K562 (cell line): ENCODE measurements around the gene MRPL58. TPM values are rescaled to one million over a fixed set of nuclear protein-coding genes. Genes with fewer than 3 reads are reported as not detected.

Experiments
- NCOR1 ChIP-seq: fragments of 450-650 bp; IDR thresholded peaks from 2 replicates; pipeline ENCODE4 v1.6.1; 2016; ENCODE audit warnings: mild to moderate bottlenecking, moderate library complexity
- RREB1 ChIP-seq: fragments of 250-450 bp; sonication (Bioruptor Pico); IDR thresholded peaks from 2 replicates; pipeline ENCODE4 v1.4.0; 2020
- RUNX1 ChIP-seq: sonication (generic); IDR thresholded peaks from 2 replicates; pipeline ENCODE4 v1.6.1; 2016; ENCODE audit warnings: antibody characterized with exemption, low read depth
- THAP12 ChIP-seq: fragments of 250-450 bp; sonication (Bioruptor Pico); IDR thresholded peaks from 2 replicates; pipeline ENCODE4 v1.9.0; 2021; ENCODE audit warnings: mild to moderate bottlenecking, inconsistent platforms
- ZNF561 ChIP-seq: fragments of 450-650 bp; formaldehyde crosslinking; conservative IDR thresholded peaks from 2 replicates; pipeline ENCODE4 v1.4.0; 2020; ENCODE audit warnings: mild to moderate bottlenecking, moderate library complexity
- polyA plus RNA-seq, 8 experiments: library from polyadenylated mRNA; depleted of rRNA in 4 of 8; stranded (reverse) in 5 of 8; unstranded in 3 of 8; fragments of >200 nt; fragmentation: Nextera tagmentation in 2 of 8; fragmentation: Illumina TruSeq in 1 of 8; extraction: Ambion mirVana in 2 of 8; extraction: Trizol in 1 of 8; gene quantifications; 2 replicates each; pipeline versions ENCODE4 v1.2.1 to v1.2.3, GENCODE V29; 2011 to 2014; ENCODE audit warnings: inconsistent platforms in 1 of 8, missing spikeins in 1 of 8
- total RNA-seq, 7 experiments: library from RNA; depleted of rRNA in 6 of 7; stranded (reverse); fragments of >200 nt in 6 of 7; fragmentation: Illumina TruSeq in 2 of 7; extraction: Trizol in 2 of 7; gene quantifications; 2 replicates each; pipeline versions ENCODE4 v1.2.1 to v1.2.3, GENCODE V29; 2011 to 2021; ENCODE audit warnings: low replicate concordance in 1 of 7
- TF ChIP-seq, protein P1 (sequence below), 2 experiments: fragments of 450-650 bp in 1 of 2; sonication (generic) in 1 of 2; formaldehyde crosslinking in 1 of 2; IDR thresholded peaks; 2 replicates each; pipeline versions ENCODE4 v1.7.1 to v1.9.0; 2016 to 2022; ENCODE audit warnings: inconsistent platforms in 1 of 2, mild to moderate bottlenecking in 1 of 2, missing genetic modification reagents in 1 of 2
- TF ChIP-seq, protein P2 (sequence below): fragments of 250-450 bp; sonication (Bioruptor Pico); IDR thresholded peaks from 2 replicates; pipeline ENCODE4 v1.5.0; 2021

The MRPL58 gene
- total and polyA plus RNA-seq, 9 of the 15 experiments (the other 6 are each of a cell fraction or from before 2014, with no cell fraction given): 30.8 to 107 (median 72.4) TPM

- TF ChIP-seq RREB1 (CRISPR knock-in tag) (peak; percentile 94; the same call in 1 of the 2 replicates), THAP12 (CRISPR knock-in tag) (0 out of 2 replicates have a peak, but pooled peaks have one; percentile 37), ZNF561 (CRISPR knock-in tag) (0 out of 2 replicates have a peak, but pooled peaks have one; percentile 62), RUNX1 (no peak), NCOR1 (peak; percentile 47)
- TF ChIP-seq, protein P1, sequence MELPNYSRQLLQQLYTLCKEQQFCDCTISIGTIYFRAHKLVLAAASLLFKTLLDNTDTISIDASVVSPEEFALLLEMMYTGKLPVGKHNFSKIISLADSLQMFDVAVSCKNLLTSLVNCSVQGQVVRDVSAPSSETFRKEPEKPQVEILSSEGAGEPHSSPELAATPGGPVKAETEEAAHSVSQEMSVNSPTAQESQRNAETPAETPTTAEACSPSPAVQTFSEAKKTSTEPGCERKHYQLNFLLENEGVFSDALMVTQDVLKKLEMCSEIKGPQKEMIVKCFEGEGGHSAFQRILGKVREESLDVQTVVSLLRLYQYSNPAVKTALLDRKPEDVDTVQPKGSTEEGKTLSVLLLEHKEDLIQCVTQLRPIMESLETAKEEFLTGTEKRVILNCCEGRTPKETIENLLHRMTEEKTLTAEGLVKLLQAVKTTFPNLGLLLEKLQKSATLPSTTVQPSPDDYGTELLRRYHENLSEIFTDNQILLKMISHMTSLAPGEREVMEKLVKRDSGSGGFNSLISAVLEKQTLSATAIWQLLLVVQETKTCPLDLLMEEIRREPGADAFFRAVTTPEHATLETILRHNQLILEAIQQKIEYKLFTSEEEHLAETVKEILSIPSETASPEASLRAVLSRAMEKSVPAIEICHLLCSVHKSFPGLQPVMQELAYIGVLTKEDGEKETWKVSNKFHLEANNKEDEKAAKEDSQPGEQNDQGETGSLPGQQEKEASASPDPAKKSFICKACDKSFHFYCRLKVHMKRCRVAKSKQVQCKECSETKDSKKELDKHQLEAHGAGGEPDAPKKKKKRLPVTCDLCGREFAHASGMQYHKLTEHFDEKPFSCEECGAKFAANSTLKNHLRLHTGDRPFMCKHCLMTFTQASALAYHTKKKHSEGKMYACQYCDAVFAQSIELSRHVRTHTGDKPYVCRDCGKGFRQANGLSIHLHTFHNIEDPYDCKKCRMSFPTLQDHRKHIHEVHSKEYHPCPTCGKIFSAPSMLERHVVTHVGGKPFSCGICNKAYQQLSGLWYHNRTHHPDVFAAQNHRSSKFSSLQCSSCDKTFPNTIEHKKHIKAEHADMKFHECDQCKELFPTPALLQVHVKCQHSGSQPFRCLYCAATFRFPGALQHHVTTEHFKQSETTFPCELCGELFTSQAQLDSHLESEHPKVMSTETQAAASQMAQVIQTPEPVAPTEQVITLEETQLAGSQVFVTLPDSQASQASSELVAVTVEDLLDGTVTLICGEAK (IDR thresholded peaks at IDR 0.05): peak; percentile 97
- TF ChIP-seq, protein P1 (CRISPR knock-in tag; IDR thresholded peaks at IDR 0.05): no peak
- TF ChIP-seq, protein P2, sequence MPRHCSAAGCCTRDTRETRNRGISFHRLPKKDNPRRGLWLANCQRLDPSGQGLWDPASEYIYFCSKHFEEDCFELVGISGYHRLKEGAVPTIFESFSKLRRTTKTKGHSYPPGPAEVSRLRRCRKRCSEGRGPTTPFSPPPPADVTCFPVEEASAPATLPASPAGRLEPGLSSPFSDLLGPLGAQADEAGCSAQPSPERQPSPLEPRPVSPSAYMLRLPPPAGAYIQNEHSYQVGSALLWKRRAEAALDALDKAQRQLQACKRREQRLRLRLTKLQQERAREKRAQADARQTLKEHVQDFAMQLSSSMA (CRISPR knock-in tag): peak; percentile 25; the same call in 1 of the 2 replicates
These were observed at the start of gene MRPL58 (continued) for GRCh38 chr17:75012346-75013091.
